ENCODE data around the gene SLMAP.

DNA sequence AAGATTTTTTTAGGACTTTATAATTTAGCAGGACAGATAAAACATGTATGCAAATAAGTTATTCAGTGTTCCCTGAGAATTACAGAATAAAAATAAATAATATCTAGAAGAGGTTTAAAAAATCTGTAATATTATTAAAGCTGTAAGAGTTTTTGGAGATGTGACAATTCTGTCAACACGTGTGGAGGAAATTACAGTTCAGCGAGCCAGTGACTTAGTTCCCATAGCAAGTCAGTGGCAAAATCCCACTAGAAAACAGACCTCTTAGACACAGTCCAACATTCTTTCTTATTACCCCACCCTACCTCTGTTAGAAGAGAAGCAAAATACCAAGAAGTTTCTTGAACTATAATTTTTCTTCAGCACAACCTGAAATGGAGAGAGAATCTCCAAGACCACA lies 47.1 kb upstream of the SLMAP start:
- TF ChIP-seq, protein P1, sequence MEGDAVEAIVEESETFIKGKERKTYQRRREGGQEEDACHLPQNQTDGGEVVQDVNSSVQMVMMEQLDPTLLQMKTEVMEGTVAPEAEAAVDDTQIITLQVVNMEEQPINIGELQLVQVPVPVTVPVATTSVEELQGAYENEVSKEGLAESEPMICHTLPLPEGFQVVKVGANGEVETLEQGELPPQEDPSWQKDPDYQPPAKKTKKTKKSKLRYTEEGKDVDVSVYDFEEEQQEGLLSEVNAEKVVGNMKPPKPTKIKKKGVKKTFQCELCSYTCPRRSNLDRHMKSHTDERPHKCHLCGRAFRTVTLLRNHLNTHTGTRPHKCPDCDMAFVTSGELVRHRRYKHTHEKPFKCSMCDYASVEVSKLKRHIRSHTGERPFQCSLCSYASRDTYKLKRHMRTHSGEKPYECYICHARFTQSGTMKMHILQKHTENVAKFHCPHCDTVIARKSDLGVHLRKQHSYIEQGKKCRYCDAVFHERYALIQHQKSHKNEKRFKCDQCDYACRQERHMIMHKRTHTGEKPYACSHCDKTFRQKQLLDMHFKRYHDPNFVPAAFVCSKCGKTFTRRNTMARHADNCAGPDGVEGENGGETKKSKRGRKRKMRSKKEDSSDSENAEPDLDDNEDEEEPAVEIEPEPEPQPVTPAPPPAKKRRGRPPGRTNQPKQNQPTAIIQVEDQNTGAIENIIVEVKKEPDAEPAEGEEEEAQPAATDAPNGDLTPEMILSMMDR (conservative IDR thresholded peaks at IDR 0.05; ENCODE audit: low read length), result no peak
- no peak for TF ChIP-seq EZH2phosphoT487 (IDR thresholded peaks at IDR 0.05; ENCODE audit: borderline replicate concordance)
